HepG2 (cell line): ENCODE results near the gene UBE2I. TPM values are rescaled to one million over a fixed set of nuclear protein-coding genes. Genes with fewer than 3 reads are reported as not detected.

Source experiments
- ATAC-seq: fragments of 200-7000 bp; cut with Tn5 transposase; 3 replicates; pipeline ENCODE4 v1.9.1; 2020; ENCODE audit warnings: mild to moderate bottlenecking, moderate library complexity
- BruUV-seq: library from RNA; stranded (reverse); fragments of 400-500 nt; replicated peaks from 2 replicates; lab custom pipeline; 2021; lab: Mats Ljungman, UMichigan
- CTCF ChIA-PET: fragments of 300-600 bp; formaldehyde crosslinking; extraction: SDS; loops from one replicate; lab custom pipeline; 2021; ENCODE audit warnings: low total read pairs, inconsistent platforms, low intra/inter-chr PET ratio; lab: Yijun Ruan, JAX
- POLR2A ChIA-PET: fragments of 350-600 bp; sonication (Branson Sonifier 250); formaldehyde crosslinking; loops from one replicate; lab custom pipeline; 2020; ENCODE audit warnings: antibody characterized with exemption, inconsistent platforms; lab: Yijun Ruan, JAX
- DNase-seq: peaks from one replicate; pipeline ENCODE4 v3.0.0-alpha.2; 2015; ENCODE audit warnings: low spot score
- FAIRE-seq: peaks from 3 replicates; lab custom pipeline; 2011; peaks lifted over from hg19 to GRCh38; lab: Jason Lieb, UNC
- H2AFZ ChIP-seq: one replicate; pipeline ENCODE4 v1.6.1; 2011; ENCODE audit warnings: low read length, inconsistent platforms
- H3K27ac ChIP-seq: fragments of 300-600 bp; 3 replicates; pipeline ENCODE4 v1.8.0; 2011; ENCODE audit warnings: mixed run types, mild to moderate bottlenecking, mixed read lengths, low read length, inconsistent platforms; ENCODE audit not compliant: insufficient read depth; ENCODE audit errors: extremely low read length
- H3K27me3 ChIP-seq, 2 experiments: fragments of 200-600 bp in 1 of 2; 2 replicates in 1 of 2; 3 replicates in 1 of 2; pipeline versions ENCODE4 v1.6.0 to v1.8.0; 2011; ENCODE audit warnings: low read length in 2 of 2, mild to moderate bottlenecking in 2 of 2, moderate library complexity in 2 of 2, inconsistent platforms in 1 of 2; ENCODE audit not compliant: insufficient read depth in 2 of 2, control insufficient read depth in 1 of 2
- H3K36me3 ChIP-seq, 2 experiments: fragments of 200-600 bp in 1 of 2; replicated peaks in 1 of 2; 2 replicates in 1 of 2; 3 replicates in 1 of 2; pipeline versions ENCODE4 v1.5.1 to v1.8.0; 2011; ENCODE audit warnings: low read length in 2 of 2, inconsistent platforms in 1 of 2; ENCODE audit not compliant: insufficient read depth in 2 of 2, control insufficient read depth in 1 of 2
- H3K4me1 ChIP-seq: 2 replicates; pipeline ENCODE4 v1.5.1; 2012; ENCODE audit warnings: low read length, inconsistent platforms; ENCODE audit not compliant: insufficient read depth
- H3K4me2 ChIP-seq: 2 replicates; pipeline ENCODE4 v1.6.0; 2011; ENCODE audit warnings: low read depth, low read length, inconsistent platforms
- H3K4me3 ChIP-seq, 3 experiments: fragments of 200-600 bp in 1 of 3; sonication (generic), shearing (Covaris generic) in 1 of 3; replicated peaks in 1 of 3; 2 replicates each; pipeline ENCODE4 v1.5.1; 2011 to 2016; ENCODE audit warnings: low read length in 3 of 3, inconsistent platforms in 2 of 3, low read depth in 2 of 3, mild to moderate bottlenecking in 2 of 3, control low read depth in 1 of 3, mixed read lengths in 1 of 3; ENCODE audit not compliant: insufficient read depth in 1 of 3
- H3K79me2 ChIP-seq: one replicate; pipeline ENCODE4 v1.6.1; 2011; ENCODE audit warnings: low read length, inconsistent platforms; ENCODE audit not compliant: insufficient read depth
- H3K9ac ChIP-seq: 2 replicates; pipeline ENCODE4 v1.6.0; 2011; ENCODE audit warnings: mild to moderate bottlenecking, low read depth, low read length, inconsistent platforms; ENCODE audit not compliant: insufficient read depth
- H3K9me3 ChIP-seq: 2 replicates; pipeline ENCODE4 v1.5.1; 2012; ENCODE audit warnings: mild to moderate bottlenecking, low read length
- H4K20me1 ChIP-seq: 2 replicates; pipeline ENCODE4 v1.6.0; 2011; ENCODE audit warnings: inconsistent platforms, mild to moderate bottlenecking, low read length, moderate library complexity; ENCODE audit not compliant: insufficient read depth
- AHR ChIP-seq: IDR thresholded peaks from 2 replicates; pipeline ENCODE4 v1.6.1; 2018; ENCODE audit warnings: missing genetic modification reagents, missing compliant biosample characterization
- ARHGAP35 ChIP-seq: sonication (generic); formaldehyde crosslinking; IDR thresholded peaks from 2 replicates; pipeline ENCODE4 v1.9.0; 2022; ENCODE audit warnings: mild to moderate bottlenecking, inconsistent platforms, moderate library complexity, missing genetic modification reagents, borderline replicate concordance
- ARID4A ChIP-seq: sonication (generic); formaldehyde crosslinking; IDR thresholded peaks from 2 replicates; pipeline ENCODE4 v1.5.0; 2020; ENCODE audit warnings: mild to moderate bottlenecking, missing genetic modification reagents, borderline replicate concordance
- BATF2 ChIP-seq: sonication (generic); formaldehyde crosslinking; IDR thresholded peaks from 2 replicates; pipeline ENCODE4 v1.8.0; 2022; ENCODE audit warnings: mild to moderate bottlenecking, missing genetic modification reagents, moderate library complexity
- CENPX ChIP-seq: sonication (generic); formaldehyde crosslinking; IDR thresholded peaks from 2 replicates; pipeline ENCODE4 v1.9.0; 2021; ENCODE audit warnings: mild to moderate bottlenecking, missing genetic modification reagents, moderate library complexity
- EEA1 ChIP-seq: sonication (generic); formaldehyde crosslinking; IDR thresholded peaks from 2 replicates; pipeline ENCODE4 v1.5.1; 2020; ENCODE audit warnings: mild to moderate bottlenecking, missing genetic modification reagents, borderline replicate concordance
- EP300 ChIP-seq, 3 experiments: sonication (generic) in 1 of 3; formaldehyde crosslinking in 1 of 3; IDR thresholded peaks; 2 replicates each; pipeline versions ENCODE4 v1.5.1 to v1.6.1; 2011 to 2020; ENCODE audit warnings: low read depth in 2 of 3, low read length in 2 of 3, borderline replicate concordance in 1 of 3, improper control_type of control experiment in 1 of 3, mild to moderate bottlenecking in 1 of 3, missing genetic modification reagents in 1 of 3, moderate library complexity in 1 of 3
- ERF ChIP-seq: IDR thresholded peaks from 2 replicates; pipeline ENCODE4 v1.6.1; 2018; ENCODE audit warnings: missing biosample characterization, missing genetic modification reagents
- NPAS2 ChIP-seq: sonication (generic); formaldehyde crosslinking; IDR thresholded peaks from 2 replicates; pipeline ENCODE4 v1.8.0; 2022; ENCODE audit warnings: mild to moderate bottlenecking, missing genetic modification reagents, borderline replicate concordance
- SMAD3 ChIP-seq: sonication (generic); formaldehyde crosslinking; IDR thresholded peaks from 2 replicates; pipeline ENCODE4 v1.4.0; 2020; ENCODE audit warnings: missing genetic modification reagents
- STAT5B ChIP-seq: sonication (generic); formaldehyde crosslinking; IDR thresholded peaks from 2 replicates; pipeline ENCODE4 v1.4.0; 2020; ENCODE audit warnings: missing genetic modification reagents
- TOE1 ChIP-seq: sonication (generic); formaldehyde crosslinking; IDR thresholded peaks from 2 replicates; pipeline ENCODE4 v1.4.0; 2020; ENCODE audit warnings: mild to moderate bottlenecking, missing genetic modification reagents
- ZKSCAN5 ChIP-seq: sonication (generic); formaldehyde crosslinking; IDR thresholded peaks from 2 replicates; pipeline ENCODE4 v1.5.1; 2020; ENCODE audit warnings: mild to moderate bottlenecking, missing genetic modification reagents
- ZNF572 ChIP-seq: sonication (generic); formaldehyde crosslinking; IDR thresholded peaks from 2 replicates; pipeline ENCODE4 v1.5.1; 2020; ENCODE audit warnings: mild to moderate bottlenecking, missing genetic modification reagents
- ZNF619 ChIP-seq: sonication (generic); formaldehyde crosslinking; IDR thresholded peaks from 2 replicates; pipeline ENCODE4 v1.4.0; 2020; ENCODE audit warnings: mild to moderate bottlenecking, missing genetic modification reagents
- ZNF7 ChIP-seq: IDR thresholded peaks from 2 replicates; pipeline ENCODE4 v1.6.1; 2016; ENCODE audit warnings: missing biosample characterization, missing genetic modification reagents
- ZSCAN25 ChIP-seq: sonication (generic); formaldehyde crosslinking; IDR thresholded peaks from 2 replicates; pipeline ENCODE4 v1.8.0; 2022; ENCODE audit warnings: mild to moderate bottlenecking, missing genetic modification reagents
- WGBS: methylation state at CpG from one replicate; pipeline ENCODE4 v1.1.6; 2017; ENCODE audit warnings: low lambda C conversion rate; 5-methylcytosine and 5-hydroxymethylcytosine counted together
- in situ Hi-C: cut with HindIII; loops from 2 replicates; pipeline ENCODE4 v1.10.0; 2017; ENCODE audit warnings: low pct_unique_long_range_greater_than_20kb; ENCODE audit not compliant: extremely low pct_ligation_motif_present
- intact Hi-C: fragments of 100-400 bp; cut with micrococcal nuclease; formaldehyde crosslinking; loops from one replicate; pipeline ENCODE4 v1.10.0; 2022; ENCODE audit not compliant: unreplicated experiment
- polyA plus RNA-seq, 8 experiments: library from polyadenylated mRNA; depleted of rRNA in 3 of 8; stranded (reverse) in 7 of 8; unstranded in 1 of 8; fragments of >200 nt; fragmentation: Illumina TruSeq in 4 of 8; extraction: Trizol in 4 of 8; gene quantifications; 2 replicates each; pipeline versions ENCODE4 v1.2.1 to v1.2.3, GENCODE V29; 2011 to 2016; ENCODE audit warnings: low read depth in 4 of 8, missing spikeins in 1 of 8, mixed read lengths in 1 of 8; ENCODE audit not compliant: insufficient read depth in 1 of 8
- total RNA-seq, 5 experiments: library from RNA; depleted of rRNA; stranded (reverse); fragments of >200 nt; fragmentation: Illumina TruSeq; extraction: Trizol; gene quantifications; 2 replicates each; pipeline ENCODE4 v1.2.3, GENCODE V29; 2016; ENCODE audit warnings: low read depth in 1 of 5
- TF ChIP-seq, protein P1 (sequence below): IDR thresholded peaks from 2 replicates; pipeline ENCODE4 v1.6.1; 2016; ENCODE audit warnings: low read depth, borderline replicate concordance

Gene UBE2I
- total and polyA plus RNA-seq, 2 of the 13 experiments (the other 11 are each of a cell fraction or from before 2014, with no cell fraction given) = 75.8 to 98.9 TPM

DNA sequence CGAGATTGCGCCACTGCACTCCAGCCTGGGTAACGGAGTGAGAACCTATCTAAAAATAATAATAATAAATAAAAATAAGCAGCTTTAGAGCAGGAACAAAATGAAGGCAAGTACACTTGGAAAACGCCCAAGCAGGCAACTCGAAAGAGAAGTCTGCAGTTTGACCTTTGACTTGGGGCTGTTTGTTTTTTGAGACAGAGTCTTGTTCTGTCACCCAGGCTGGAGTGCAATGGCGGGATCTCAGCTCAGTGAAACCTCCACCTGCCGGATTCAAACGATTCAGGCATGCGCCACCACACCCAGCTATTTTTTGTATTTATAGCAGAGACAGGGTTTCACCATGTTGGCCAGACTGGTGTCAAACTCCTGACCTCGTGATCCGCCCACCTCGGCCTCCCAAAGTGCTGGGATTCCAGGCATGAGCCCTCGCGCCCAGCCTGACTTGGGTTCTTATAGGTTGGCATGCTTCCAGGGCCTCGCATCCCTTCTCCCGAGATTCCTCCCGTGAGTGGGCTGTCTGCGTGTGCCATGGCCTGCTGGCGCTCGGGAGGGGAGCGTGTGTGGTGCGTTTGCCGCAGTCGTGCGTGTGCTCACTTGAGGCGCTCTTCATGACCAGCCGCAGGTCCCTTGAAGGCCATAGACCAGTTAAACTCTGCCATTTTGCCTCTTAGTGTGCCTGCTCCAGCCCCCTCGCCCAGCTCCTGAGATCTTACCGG lies 18.4 kb upstream of the UBE2I start (continued):
- TF ChIP-seq NPAS2 (CRISPR knock-in tag) (no peak), SMAD3 (CRISPR knock-in tag) (no peak), ARHGAP35 (CRISPR knock-in tag) (no peak), ZSCAN25 (CRISPR knock-in tag) (no peak)

DNA sequence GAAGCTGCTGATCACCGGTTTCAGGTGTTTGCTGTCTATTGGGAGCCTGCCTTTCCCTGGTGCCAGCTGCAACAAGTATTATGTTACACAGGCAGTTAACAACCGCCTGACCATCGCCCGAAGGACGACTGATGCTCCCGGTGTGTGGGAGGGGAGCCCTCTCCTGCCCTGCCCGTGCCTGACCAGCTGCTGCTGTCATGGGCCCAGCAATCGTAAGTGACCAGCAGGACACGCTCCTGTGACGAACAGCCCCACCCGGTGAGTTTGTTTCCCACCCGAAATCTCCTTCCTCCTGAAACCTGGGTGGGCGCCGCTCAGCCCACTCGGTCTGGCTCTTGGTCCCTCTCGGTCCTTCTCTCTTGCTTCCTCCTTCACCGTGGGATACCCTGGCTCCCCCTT lies 17.9 kb upstream of the UBE2I start:
- H3K9me3 ChIP-seq = no peaks in the 10 kb centered on the region
- CTCF ChIA-PET = no interaction called here
- in situ Hi-C loops = no loop called here
- TF ChIP-seq, protein P1, sequence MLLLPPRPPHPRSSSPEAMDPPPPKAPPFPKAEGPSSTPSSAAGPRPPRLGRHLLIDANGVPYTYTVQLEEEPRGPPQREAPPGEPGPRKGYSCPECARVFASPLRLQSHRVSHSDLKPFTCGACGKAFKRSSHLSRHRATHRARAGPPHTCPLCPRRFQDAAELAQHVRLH (CRISPR knock-in tag) = no peak
- TF ChIP-seq ARID4A (CRISPR knock-in tag) = peak; percentile 31; the same call in 1 of the 2 replicates
- no peak for TF ChIP-seq STAT5B
- no peak for TF ChIP-seq EEA1 (CRISPR knock-in tag)
- TF ChIP-seq EP300 (IDR thresholded peaks at IDR 0.05; ENCODE audit: low read depth in 2 of 2, low read length in 2 of 2) = no peak
- no peak for TF ChIP-seq EP300 (CRISPR knock-in tag; IDR thresholded peaks at IDR 0.05; ENCODE audit: borderline replicate concordance)
- TF ChIP-seq ERF (CRISPR knock-in tag) = no peak
- no peak for TF ChIP-seq CENPX (CRISPR knock-in tag)
- TF ChIP-seq ZNF619 (CRISPR knock-in tag) = no peak
- TF ChIP-seq BATF2 (CRISPR knock-in tag) = no peak
- TF ChIP-seq ZKSCAN5 (CRISPR knock-in tag) = no peak
- no peak for TF ChIP-seq AHR (CRISPR knock-in tag)
- no peak for TF ChIP-seq ZNF7 (CRISPR knock-in tag)
- TF ChIP-seq ZNF572 (CRISPR knock-in tag) = no peak
- TF ChIP-seq TOE1 = no peak

More for the DNA sequence above, 17.9 kb upstream of the UBE2I start:
- Histone ChIP-seq H2AFZ (no peak overlapping the region), H3K4me2 (peak overlapping the region; percentile 44), H3K27me3 (peaks cover 13 to 33% of the 10 kb centered on the region in 2 experiments; a peak in 4 of 5 replicates), H3K36me3 (no peaks in the 10 kb centered on the region), H3K27ac (no peak overlapping the region), H3K4me3 (0 out of 6 replicates have a peak overlapping the region, but pooled peaks of 1 of the 3 experiments have one; percentile 37), H4K20me1 (no peaks in the 10 kb centered on the region), H3K9ac (no peak overlapping the region), H3K79me2 (no peaks in the 10 kb centered on the region), H3K4me1 (peaks cover 45% of the 10 kb centered on the region)
- intact Hi-C loops = no loop called here
- POLR2A ChIA-PET = interaction anchor here (1.0 kb wide), 1 partner anchor 14 kb away, joined by 3 read pairs; no protein-coding TSS in a partner anchor
- ATAC-seq (0 out of 3 replicates have a peak, but pooled peaks have one; percentile 8), FAIRE-seq (no peak), DNase-seq (no peak)
- BruUV-seq = no TSS peak
- 61% methylated on average over 13 of the region's 17 CpGs for WGBS
